GM18520 (cell line): ENCODE measurements around the gene NTSR1.

ENCODE experiments used
- ATAC-seq: cut with Tn5 transposase; IDR thresholded peaks from one replicate; pipeline ENCODE4 v1.9.1; 2021; ENCODE audit not compliant: unreplicated experiment

NTSR1 gene

GRCh38 chr20:62768234-62768546 lies 59.6 kb downstream of the NTSR1 start:
- no peak for ATAC-seq

GRCh38 chr20:62768551-62769287 lies 60.1 kb downstream of the NTSR1 start:
- no peak for ATAC-seq

DNA sequence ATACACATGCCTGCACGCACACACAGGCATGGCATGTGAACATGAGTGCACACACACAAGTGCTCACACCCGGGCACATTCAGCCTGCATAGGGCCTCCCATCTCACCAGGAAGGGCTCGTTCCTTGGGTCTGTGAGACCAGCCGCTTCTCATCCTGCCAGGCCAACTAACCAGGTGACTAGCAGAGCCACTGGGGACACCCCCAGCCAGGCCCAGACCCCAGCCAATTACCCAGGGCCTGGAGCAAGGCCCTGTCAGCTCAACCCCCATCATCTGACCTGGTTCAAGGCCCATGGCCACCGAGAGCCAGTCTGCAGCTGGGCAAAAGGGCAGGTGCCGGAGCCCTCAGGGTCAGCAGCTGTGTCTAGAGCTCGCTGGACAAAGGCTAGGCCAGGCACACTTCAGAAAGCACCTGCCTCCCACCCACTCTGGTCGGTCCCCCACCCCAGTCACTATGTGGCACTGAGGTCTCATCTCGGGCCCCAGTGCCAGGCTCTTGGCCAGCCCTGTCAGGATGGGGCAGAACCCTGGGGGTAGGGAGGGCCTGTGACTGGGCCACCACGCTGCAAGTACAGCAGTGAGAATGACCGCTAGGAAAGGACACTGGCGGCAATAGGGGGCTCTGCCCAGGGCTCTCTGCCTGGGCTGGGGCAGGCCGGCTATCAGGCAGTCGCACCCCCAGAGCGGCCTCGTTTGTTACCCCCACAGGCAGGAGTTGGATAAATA lies 60.9 kb downstream of the NTSR1 start:
- no peak for ATAC-seq

DNA sequence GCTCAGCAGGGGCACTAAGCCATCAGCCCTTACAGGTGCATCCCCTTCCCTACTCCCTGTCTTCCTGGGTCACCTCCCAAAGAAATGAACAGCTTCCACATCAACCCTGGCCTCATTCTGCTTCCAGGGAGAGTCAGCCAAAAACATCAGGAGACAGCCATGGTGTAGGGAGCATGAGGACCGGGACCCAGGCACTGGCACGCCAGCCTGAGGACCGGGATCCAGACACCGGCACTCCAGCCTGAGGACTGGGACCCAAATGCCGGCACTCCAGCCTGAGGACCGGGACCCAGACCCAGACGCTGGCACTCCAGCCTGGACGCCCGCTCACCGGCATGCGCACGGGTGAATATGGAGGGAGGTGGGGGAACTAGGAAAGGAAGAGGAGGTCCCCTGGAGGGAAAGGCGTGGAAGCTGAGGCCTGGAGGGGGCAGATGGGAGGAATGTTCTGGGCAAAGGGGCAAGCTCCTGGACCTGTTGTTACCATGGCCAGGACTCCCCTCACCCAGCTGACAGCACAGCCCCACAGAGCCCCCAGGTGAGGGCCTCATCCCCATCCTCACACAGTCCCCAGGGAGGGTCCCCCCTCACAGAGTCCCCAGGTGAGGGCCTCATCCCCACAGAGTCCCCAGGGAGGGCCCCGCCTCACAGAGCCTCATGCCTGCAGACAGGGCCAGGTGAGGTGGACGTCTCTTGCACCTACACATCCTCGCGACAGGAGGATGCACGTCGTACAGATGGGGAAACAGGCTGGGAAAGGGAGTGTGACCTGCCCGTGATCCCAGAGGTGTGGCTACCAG lies 61.7 kb downstream of the NTSR1 start:
- ATAC-seq: no peak

GRCh38 chr20:62770916-62771315 lies 62.3 kb downstream of the NTSR1 start:
- no peak for ATAC-seq

GRCh38 chr20:62771396-62772102 lies 62.9 kb downstream of the NTSR1 start:
- no peak for ATAC-seq

DNA sequence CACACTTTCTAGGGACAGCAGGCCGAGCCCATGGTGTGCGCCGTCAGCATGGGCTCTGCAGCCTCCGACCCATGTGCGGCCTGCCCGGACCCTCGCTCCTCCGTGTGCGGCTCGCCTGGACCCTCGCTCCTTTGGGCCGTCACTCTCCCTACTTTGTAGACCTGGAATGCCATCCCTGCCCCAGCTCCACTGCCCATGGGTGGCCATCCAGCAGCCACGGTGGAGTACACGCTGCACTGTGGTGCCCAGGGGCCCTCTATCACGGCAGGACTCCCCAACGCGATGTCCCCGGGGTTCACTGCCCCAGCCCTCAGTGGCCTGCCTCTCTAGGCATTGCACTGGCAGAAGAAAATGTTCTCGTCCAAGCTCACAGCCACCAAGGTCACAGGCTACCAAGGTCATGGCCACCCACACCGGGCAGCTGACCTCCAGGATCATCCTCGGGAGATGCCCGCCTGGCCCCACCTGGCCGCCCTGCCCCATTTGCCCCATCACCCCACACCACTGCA lies 63.5 kb downstream of the NTSR1 start:
- no peak for ATAC-seq

- no peak for ATAC-seq
Observed at GRCh38 chr20:62772619-62772989, 64.0 kb downstream of the NTSR1 start.

DNA sequence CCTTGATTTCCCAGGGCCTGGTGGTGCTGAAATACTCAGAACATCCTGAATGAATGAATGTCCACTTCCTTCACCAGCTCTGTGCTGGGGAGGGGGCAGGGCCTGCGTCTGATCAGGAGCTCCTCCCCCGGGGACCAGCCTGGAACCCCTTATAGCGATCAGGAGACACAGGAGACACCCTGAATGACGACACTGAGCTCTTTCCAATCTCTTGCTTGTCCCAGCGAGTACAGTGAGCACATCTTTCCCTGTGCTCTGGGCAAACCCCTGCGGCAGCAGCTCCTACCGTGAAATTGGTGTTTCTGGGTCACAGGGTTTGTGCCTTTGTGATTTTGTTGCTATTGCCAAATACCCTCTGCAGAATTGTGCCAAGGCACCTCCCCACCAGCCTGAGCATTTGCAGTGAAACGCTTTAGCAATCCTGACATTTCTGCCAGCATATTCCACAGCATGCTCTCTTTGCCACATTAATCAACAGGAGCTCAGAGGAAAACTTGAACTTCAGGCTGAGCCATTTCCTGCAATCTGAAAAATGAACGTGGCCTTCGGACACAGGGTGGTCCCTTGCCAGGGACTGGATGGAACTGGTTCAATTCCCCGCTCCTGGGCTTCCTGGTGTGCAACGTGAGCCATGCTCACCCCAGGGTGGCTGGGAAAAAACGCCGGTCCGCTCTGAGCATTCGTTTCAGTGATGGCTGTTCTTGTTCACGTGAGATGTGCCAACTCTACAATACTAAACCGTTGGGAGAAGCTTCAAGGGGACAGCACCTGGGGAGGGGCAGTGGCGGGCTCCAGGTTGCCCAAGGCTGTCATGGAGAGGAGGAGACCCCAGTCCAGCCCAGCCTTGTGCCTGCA lies 64.6 kb downstream of the NTSR1 start:
- no peak for ATAC-seq

DNA sequence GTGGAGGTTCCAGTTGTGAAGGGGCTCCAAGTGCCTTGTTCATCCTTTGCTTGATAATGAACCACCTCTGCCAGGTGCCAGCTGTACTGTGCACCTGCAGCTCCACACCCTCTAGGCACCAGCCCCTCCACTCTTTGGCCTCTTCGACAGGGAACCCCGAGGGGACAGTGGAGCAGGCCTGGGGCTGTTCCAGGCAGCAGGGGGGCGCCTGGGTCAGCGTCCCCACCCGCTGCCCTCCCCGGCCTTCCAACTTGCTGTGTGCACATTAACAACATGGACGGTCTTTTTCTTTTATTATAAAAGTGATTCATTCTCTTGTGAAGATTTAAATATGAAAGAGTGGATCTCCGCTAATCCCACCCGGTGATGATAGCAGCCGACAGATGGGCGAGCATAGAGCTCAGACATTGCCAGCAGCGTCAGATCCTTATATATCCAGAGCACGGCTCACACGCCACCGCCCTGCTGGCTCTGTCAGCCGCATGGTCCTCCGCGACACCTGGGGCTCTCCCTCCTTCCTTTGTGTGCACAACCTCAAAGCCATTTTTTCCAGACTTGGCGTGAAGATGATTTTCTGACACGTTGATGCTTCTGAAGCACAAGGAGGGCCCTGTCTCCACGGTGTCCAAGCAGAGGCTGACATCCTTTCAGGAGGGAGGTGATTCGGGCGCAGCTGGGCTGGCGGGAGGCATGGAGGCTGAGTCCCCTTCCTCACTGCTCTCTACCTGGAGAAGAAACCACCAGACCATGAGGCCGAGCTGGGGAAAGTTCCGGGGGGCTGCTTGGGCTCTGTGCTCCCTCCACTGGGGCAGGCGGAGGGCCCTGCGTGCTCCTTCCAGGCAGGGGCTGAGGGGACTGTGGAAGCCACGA lies 65.4 kb downstream of the NTSR1 start:
- ATAC-seq: no peak

GRCh38 chr20:62774762-62775161 lies 66.1 kb downstream of the NTSR1 start:
- no peak for ATAC-seq

- no peak for ATAC-seq
Observed at GRCh38 chr20:62775206-62775605, 66.6 kb downstream of the NTSR1 start.

DNA sequence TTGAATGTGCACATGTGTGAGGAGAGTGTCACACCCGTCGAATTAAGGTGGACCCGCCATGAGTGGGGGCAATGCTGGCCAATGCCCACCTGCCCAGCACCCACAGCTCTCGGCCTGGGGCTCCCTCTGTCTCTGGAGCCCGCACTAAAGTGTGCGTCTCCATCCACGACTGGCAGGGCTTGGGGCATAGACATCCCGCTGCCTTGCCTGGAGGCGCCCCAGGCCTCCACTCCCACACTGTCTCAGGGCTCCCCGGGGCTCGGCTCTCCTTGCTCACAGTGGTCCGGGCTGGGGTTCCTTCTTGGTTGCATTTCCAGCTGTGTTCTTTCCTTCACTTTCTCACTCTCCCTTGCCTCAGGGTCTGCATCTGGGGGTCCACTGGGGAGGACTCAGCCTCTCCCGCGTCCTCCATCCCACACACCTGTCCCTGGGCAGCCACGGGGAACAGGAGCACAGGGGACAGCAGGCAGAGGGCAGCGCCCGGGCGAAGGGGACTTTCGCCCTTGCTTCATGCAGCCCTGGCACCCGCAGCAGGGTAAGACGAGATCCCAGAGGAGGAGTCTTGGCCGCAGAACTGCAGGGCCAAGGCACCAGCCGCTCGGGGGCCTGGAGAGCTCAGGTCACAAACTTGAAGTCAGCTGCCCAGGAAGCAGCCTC lies 67.5 kb downstream of the NTSR1 start:
- no peak for ATAC-seq

- no peak for ATAC-seq
Observed at GRCh38 chr20:62776692-62777527, 68.3 kb downstream of the NTSR1 start.

GRCh38 chr20:62777528-62777830 lies 68.8 kb downstream of the NTSR1 start:
- ATAC-seq: no peak

- ATAC-seq: no peak
Observed at GRCh38 chr20:62778058-62778457, 69.4 kb downstream of the NTSR1 start.

- no peak for ATAC-seq
Observed at GRCh38 chr20:62778601-62779416, 70.2 kb downstream of the NTSR1 start.

DNA sequence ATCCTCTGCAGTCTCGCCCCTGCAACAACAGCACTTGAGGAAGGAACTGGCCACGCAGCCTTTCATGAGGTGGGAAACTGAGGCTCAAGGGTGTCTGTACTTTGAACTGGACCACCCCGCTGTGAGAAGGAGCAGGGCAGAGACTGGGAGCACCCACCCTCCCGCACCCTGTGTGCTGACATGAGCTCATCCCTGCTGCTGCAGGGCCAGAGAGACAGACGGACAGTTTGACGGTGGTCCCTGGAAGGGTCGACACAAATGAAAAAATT lies 70.7 kb downstream of the NTSR1 start:
- no peak for ATAC-seq
